Measurements from ENCODE around the gene UST. TPM values are rescaled to one million over a fixed set of nuclear protein-coding genes. Genes with fewer than 3 reads are reported as not detected.

The UST gene
- total RNA-seq, 1 experiment from 2014 or later: 6.1 TPM

DNA sequence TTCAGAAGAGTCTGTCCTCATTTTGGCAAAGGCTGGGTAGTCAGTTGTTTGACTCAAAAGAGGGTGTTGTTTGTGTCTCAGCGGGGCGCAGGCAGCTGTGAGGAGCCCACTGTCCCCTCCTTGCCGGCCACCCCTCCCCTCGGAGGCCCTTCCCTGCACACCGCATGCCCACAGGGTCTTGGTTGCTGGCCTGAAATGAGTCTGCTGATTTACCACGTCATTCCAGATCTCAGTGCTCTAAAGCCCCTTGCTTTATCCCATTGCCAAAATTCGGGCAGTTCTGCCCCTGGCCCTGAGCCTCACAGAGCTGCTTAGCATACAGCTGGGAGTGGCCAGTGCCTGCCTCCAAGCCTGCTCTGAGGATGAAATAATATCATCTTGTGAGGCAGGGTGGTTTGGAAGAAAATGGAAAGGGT is 220.7 kb downstream of the UST start:
- H2AFZ ChIP-seq (ENCODE audit: low read depth, low read length, poor library complexity, severe bottlenecking): no peak overlapping the region
- no peaks in the 10 kb centered on the region for H3K79me2 ChIP-seq (ENCODE audit: insufficient read depth, low read length)
- H3K27me3 ChIP-seq (ENCODE audit: insufficient read depth, low read length): no peaks in the 10 kb centered on the region
- no peaks in the 10 kb centered on the region for H3K9me3 ChIP-seq (ENCODE audit: control insufficient read depth in 1 of 2, insufficient read depth in 1 of 2, low read depth in 1 of 2, low read length in 2 of 2)
- peaks cover 3 to 4% of the 10 kb centered on the region in 2 experiments; a peak in 3 of 4 replicates for H3K4me1 ChIP-seq (ENCODE audit: control insufficient read depth in 1 of 2, insufficient read depth in 2 of 2, low read length in 2 of 2)
- no peak overlapping the region for H3K27ac ChIP-seq (ENCODE audit: low read depth, low read length)
- no peak overlapping the region for H3K9ac ChIP-seq (ENCODE audit: low read length)
- BruUV-seq (replicated peaks): no TSS peak
- H3K36me3 ChIP-seq (ENCODE audit: control insufficient read depth in 1 of 2, insufficient read depth in 2 of 2, low read length in 2 of 2): no peaks in the 10 kb centered on the region
- H3K9me2 ChIP-seq (ENCODE audit: insufficient read depth): no peaks in the 10 kb centered on the region
- DNase-seq (ENCODE audit: low read depth, low spot score) (no peak), ATAC-seq (no peak)
- RAD21 ChIA-PET (ENCODE audit: low non-redundant PET in 1 of 2, low total read pairs in 2 of 2, uncharacterized antibody in 2 of 2, unreplicated experiment in 2 of 2): no interaction called here
- H3K4me3 ChIP-seq (replicated peaks in 1 of 2; ENCODE audit: low read depth in 1 of 2, low read length in 2 of 2): no peak overlapping the region
- intact Hi-C loops (cut with micrococcal nuclease): no loop called here
- CTCF ChIA-PET: no interaction called here
- TF ChIP-seq EZH2 (IDR thresholded peaks at IDR 0.05) (no peak), CEBPB (IDR thresholded peaks at IDR 0.05; ENCODE audit: low read depth) (no peak), EZH2phosphoT487 (IDR thresholded peaks at IDR 0.05; ENCODE audit: borderline replicate concordance) (no peak), SIN3A (IDR thresholded peaks at IDR 0.05; ENCODE audit: low read depth) (no peak), SRF (IDR thresholded peaks at IDR 0.05; ENCODE audit: low read depth) (no peak), ZNF274 (IDR thresholded peaks at IDR 0.05; ENCODE audit: low read depth, low read length) (no peak), YY1 (IDR thresholded peaks at IDR 0.05; ENCODE audit: extremely low read depth, insufficient replicate concordance, low read depth, low read length) (no peak), RAD21 (IDR thresholded peaks at IDR 0.05; ENCODE audit: low read depth) (no peak)
- H4K20me1 ChIP-seq (ENCODE audit: insufficient read depth): no peaks in the 10 kb centered on the region
- H3K4me2 ChIP-seq (ENCODE audit: low read length): no peak overlapping the region
- POLR2A ChIA-PET: no interaction called here

DNA sequence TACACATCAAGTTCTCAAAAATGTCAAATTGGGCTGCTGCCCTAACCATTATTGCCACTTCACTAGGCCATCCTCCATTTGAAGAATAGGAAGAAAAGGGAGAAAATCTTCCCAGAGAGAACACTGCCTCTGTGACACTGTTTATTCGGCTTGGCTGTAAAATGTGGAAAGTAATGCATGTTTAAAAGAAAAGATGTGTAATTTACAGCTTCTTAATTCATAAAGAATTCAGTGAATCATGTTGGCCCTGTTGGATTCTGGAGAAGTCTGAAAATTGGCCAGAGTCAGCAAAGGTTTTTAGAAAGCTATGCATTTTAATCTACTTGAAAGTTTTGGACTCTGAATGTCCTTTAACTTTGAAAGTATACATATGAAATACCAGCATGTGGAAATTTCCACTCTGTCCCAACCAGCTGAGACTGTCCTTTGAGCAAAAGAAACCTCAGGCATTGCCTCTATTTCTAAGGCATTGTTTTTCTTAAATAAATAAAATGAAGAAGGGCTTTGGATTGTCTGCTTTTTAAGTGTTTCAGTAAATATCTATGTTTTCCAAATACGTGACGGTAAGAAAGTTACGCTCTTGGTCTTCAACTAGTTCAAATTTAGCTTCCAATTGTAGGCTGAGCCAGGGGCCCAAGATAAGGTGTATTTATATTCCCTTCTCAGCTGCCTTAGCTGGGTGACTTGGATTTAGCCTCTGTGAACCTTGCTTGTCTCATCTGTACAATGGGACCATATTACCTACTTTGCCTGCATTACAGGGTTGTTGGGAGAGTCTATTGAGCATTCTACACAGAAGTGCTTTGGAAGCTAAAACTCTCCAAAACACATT is 222.2 kb downstream of the UST start:
- POLR2A ChIA-PET: no interaction called here
- TF ChIP-seq ZNF274 (IDR thresholded peaks at IDR 0.05; ENCODE audit: low read depth, low read length): no peak
- TF ChIP-seq, protein P1, sequence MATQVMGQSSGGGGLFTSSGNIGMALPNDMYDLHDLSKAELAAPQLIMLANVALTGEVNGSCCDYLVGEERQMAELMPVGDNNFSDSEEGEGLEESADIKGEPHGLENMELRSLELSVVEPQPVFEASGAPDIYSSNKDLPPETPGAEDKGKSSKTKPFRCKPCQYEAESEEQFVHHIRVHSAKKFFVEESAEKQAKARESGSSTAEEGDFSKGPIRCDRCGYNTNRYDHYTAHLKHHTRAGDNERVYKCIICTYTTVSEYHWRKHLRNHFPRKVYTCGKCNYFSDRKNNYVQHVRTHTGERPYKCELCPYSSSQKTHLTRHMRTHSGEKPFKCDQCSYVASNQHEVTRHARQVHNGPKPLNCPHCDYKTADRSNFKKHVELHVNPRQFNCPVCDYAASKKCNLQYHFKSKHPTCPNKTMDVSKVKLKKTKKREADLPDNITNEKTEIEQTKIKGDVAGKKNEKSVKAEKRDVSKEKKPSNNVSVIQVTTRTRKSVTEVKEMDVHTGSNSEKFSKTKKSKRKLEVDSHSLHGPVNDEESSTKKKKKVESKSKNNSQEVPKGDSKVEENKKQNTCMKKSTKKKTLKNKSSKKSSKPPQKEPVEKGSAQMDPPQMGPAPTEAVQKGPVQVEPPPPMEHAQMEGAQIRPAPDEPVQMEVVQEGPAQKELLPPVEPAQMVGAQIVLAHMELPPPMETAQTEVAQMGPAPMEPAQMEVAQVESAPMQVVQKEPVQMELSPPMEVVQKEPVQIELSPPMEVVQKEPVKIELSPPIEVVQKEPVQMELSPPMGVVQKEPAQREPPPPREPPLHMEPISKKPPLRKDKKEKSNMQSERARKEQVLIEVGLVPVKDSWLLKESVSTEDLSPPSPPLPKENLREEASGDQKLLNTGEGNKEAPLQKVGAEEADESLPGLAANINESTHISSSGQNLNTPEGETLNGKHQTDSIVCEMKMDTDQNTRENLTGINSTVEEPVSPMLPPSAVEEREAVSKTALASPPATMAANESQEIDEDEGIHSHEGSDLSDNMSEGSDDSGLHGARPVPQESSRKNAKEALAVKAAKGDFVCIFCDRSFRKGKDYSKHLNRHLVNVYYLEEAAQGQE (IDR thresholded peaks at IDR 0.05; ENCODE audit: low read depth): no peak
- no peak for TF ChIP-seq CBX3 (IDR thresholded peaks at IDR 0.05; ENCODE audit: low read depth)
- no peak for TF ChIP-seq EGR1 (IDR thresholded peaks at IDR 0.05; ENCODE audit: low read depth)
- TF ChIP-seq, protein P2, sequence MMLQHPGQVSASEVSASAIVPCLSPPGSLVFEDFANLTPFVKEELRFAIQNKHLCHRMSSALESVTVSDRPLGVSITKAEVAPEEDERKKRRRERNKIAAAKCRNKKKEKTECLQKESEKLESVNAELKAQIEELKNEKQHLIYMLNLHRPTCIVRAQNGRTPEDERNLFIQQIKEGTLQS (IDR thresholded peaks at IDR 0.05): no peak
- TF ChIP-seq, protein P3, sequence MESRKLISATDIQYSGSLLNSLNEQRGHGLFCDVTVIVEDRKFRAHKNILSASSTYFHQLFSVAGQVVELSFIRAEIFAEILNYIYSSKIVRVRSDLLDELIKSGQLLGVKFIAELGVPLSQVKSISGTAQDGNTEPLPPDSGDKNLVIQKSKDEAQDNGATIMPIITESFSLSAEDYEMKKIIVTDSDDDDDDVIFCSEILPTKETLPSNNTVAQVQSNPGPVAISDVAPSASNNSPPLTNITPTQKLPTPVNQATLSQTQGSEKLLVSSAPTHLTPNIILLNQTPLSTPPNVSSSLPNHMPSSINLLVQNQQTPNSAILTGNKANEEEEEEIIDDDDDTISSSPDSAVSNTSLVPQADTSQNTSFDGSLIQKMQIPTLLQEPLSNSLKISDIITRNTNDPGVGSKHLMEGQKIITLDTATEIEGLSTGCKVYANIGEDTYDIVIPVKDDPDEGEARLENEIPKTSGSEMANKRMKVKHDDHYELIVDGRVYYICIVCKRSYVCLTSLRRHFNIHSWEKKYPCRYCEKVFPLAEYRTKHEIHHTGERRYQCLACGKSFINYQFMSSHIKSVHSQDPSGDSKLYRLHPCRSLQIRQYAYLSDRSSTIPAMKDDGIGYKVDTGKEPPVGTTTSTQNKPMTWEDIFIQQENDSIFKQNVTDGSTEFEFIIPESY (IDR thresholded peaks at IDR 0.05; ENCODE audit: extremely low read depth, insufficient replicate concordance, low read length): no peak
- RAD21 ChIA-PET (ENCODE audit: low non-redundant PET in 1 of 2, low total read pairs in 2 of 2, uncharacterized antibody in 2 of 2, unreplicated experiment in 2 of 2): no interaction called here
- intact Hi-C loops (cut with micrococcal nuclease): no loop called here
- no TSS peak for BruUV-seq (replicated peaks)
- no peak for DNase-seq (ENCODE audit: low read depth, low spot score)
- H3K9me2 ChIP-seq (ENCODE audit: insufficient read depth): no peaks in the 10 kb centered on the region
- H3K79me2 ChIP-seq (ENCODE audit: insufficient read depth, low read length): no peaks in the 10 kb centered on the region
- CTCF ChIA-PET: no interaction called here
- H3K4me2 ChIP-seq (ENCODE audit: low read length): no peak overlapping the region
- no peaks in the 10 kb centered on the region for H4K20me1 ChIP-seq (ENCODE audit: insufficient read depth)
- H3K9me3 ChIP-seq (ENCODE audit: control insufficient read depth in 1 of 2, insufficient read depth in 1 of 2, low read depth in 1 of 2, low read length in 2 of 2): no peaks in the 10 kb centered on the region
- H3K27ac ChIP-seq (ENCODE audit: low read depth, low read length): no peak overlapping the region
- no peaks in the 10 kb centered on the region for H3K27me3 ChIP-seq (ENCODE audit: insufficient read depth, low read length)
- H3K4me1 ChIP-seq (ENCODE audit: control insufficient read depth in 1 of 2, insufficient read depth in 2 of 2, low read length in 2 of 2): peaks cover 6 to 9% of the 10 kb centered on the region in 2 experiments
- H3K9ac ChIP-seq (ENCODE audit: low read length): no peak overlapping the region
- H3K36me3 ChIP-seq (ENCODE audit: control insufficient read depth in 1 of 2, insufficient read depth in 2 of 2, low read length in 2 of 2): no peaks in the 10 kb centered on the region
- no peak for ATAC-seq
- H3K4me3 ChIP-seq (replicated peaks in 1 of 2; ENCODE audit: low read depth in 1 of 2, low read length in 2 of 2): no peak overlapping the region
- no peak overlapping the region for H2AFZ ChIP-seq (ENCODE audit: low read depth, low read length, poor library complexity, severe bottlenecking)
